GM21825 (cell line): ENCODE measurements around the gene HMSD.
"Not testable (repeated sequence)": the region's sequence is repeated elsewhere in the genome, so short reads cannot be mapped to it uniquely, and the experiment has no call there.

Source experiments
- ATAC-seq: cut with Tn5 transposase; IDR thresholded peaks from one replicate; pipeline ENCODE4 v1.9.1; 2021; ENCODE audit warnings: mild to moderate bottlenecking, moderate library complexity; ENCODE audit not compliant: unreplicated experiment

Gene HMSD

GRCh38 chr18:63949068-63949737 lies at the start of gene HMSD:
HMSD (plus strand) TSS chr18:63949301; CDS start chr18:63953456, 4,155 bp downstream.
- peak; percentile 96 for ATAC-seq

GRCh38 chr18:63903851-63904570 lies 45.1 kb upstream of the HMSD start:
- no peak for ATAC-seq

DNA sequence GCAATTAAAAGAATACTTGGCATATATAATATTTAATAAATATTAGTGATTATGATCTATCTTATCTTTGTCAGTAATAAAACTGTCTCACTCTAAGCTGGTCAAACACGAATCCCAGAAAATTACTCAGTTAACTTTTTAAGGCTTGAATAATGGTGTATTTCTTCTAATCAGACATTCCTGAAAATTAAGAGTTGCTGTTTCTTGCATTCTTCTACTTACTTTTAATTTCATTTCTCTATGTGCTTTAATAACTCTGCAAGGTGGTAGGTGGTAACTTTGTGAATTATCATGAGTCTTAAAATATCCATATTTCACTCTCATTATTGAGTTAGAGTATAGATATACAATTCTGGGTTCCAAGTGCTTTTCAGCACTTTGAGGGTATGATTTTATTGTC lies 44.4 kb upstream of the HMSD start:
- ATAC-seq: no peak

GRCh38 chr18:63905361-63905760 lies 43.7 kb upstream of the HMSD start:
- ATAC-seq: no peak

DNA sequence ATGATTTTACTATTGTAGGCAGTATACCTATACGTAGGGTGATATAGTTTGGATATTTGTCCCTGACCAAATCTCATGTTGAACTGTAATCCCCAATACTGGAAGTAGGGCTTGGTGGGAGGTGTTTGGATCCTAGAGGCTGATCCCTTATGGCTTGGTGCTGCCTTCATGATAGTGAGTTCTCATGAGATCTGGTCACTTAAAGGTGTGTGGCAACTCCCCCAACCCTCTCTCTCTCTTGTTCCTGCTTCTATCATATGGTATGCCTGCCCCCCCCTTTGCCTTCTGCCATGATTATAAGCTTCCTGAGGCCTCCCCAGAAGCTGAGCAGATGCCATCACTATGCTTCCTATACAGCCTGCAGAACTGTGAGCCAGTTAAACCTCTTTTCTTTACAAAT lies 43.0 kb upstream of the HMSD start:
- no peak for ATAC-seq

GRCh38 chr18:63907664-63908063 lies 41.4 kb upstream of the HMSD start, which contains the start of gene SERPINB10:
SERPINB10 (plus strand) TSS chr18:63907958; CDS start chr18:63915511, 7,553 bp downstream.
- ATAC-seq: peak; percentile 56

GRCh38 chr18:63908858-63909257 lies 40.2 kb upstream of the HMSD start:
- ATAC-seq: no peak

DNA sequence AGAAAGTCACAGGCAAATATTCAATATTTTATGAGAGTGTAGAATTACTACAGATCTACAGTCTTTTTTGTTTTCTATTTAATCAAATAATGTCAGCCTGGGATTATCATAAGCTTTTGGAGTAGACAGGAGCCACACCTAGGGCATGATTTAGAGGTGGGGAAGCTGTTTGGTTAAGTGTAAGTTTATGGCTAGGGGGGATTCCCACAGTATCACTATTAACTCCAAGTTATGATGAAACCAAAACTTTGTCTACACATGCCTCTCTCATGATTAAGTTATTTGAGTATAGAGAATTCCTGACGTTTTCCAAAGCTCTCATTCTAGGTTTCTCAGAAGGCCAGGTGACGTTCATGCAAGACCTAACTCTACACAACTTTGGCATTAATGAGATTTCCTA lies 39.2 kb upstream of the HMSD start:
- peak; percentile 66 for ATAC-seq

DNA sequence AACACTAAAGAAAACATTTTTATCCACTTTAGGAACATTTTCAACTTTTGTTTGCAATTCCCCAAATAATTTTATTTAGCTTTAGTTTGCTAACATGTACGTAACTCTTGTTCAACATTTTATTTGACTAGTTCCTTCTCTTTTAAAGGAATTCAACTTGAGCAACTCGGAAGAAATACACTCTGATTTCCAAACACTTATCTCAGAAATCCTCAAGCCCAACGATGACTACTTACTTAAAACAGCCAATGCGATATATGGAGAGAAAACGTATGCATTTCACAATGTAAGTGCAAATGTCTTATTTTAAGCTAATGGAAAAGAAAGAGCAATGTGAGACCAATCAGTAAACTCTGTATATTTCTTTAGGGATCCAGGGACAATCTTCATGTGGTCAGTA lies 31.3 kb upstream of the HMSD start:
- ATAC-seq: no peak

- no peak for ATAC-seq
Observed at GRCh38 chr18:63922049-63922448, 27.1 kb upstream of the HMSD start.

- ATAC-seq: no peak
Observed at GRCh38 chr18:63924551-63924950, 24.6 kb upstream of the HMSD start.

GRCh38 chr18:63928331-63928730 lies 20.8 kb upstream of the HMSD start:
- no peak for ATAC-seq

- not testable (repeated sequence) for ATAC-seq
Observed at GRCh38 chr18:63929369-63929768, 19.7 kb upstream of the HMSD start.

- ATAC-seq: no peak
Observed at GRCh38 chr18:63930773-63931354, 18.2 kb upstream of the HMSD start.

- peak; percentile 98 for ATAC-seq
Observed at GRCh38 chr18:63936156-63936931, 12.8 kb upstream of the HMSD start.

GRCh38 chr18:63936932-63937393 lies 12.1 kb upstream of the HMSD start:
- ATAC-seq: peak; percentile 30

DNA sequence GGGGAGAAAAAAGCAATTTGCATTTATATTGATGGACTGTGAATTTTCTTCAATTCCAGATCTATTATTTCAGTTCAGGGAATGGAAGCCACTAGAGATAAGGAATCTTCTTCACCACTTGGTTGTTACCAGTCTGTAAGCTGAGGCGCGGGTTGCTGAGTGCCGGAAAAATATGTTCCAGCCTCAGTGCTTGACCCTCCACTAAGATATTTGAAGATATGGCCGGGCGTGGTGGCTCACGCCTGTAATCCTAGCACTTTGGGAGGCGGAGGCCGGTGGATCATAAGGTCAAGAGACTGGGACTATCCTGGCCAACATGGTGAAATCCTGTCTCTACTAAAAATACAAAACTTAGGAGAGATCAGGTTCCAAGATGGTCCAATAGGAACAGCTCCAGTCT lies 9.1 kb upstream of the HMSD start:
- no peak for ATAC-seq

GRCh38 chr18:63940543-63941050 lies 8.5 kb upstream of the HMSD start:
- ATAC-seq: not testable (repeated sequence)

DNA sequence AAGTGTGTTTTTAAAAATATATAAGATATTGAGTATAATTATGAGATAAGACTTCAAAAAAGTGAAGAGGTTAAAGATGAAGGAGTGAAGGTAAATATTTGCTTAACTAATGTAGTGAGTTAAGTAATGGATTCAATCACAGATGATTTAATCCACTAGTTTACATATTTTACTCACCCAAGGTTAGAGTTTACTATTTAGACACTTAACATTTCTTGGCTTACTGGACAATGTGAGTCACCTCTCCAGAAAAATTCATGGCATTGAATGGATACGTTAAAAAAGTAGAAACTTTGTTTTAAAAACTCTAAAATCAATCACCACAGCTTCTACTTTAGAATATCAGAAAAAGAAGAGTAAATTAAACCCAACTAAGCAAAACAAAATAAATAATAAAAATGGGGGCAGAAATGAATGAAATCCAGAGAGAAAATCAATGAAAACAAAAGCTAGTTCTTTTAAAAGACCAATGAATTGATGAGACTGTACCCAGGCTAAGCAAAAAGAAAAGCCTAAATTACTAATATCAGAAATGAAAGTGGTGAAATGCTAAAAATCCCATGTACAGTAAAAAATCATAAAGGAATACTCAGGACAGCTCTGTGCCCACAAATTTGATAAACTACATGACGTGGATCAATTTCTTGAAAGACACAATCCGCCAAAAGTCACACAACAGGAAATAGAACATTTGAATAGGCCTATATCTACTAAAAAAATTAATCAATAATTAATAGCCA lies 1.9 kb upstream of the HMSD start:
- ATAC-seq: no peak

- ATAC-seq: peak; percentile 39
Observed at GRCh38 chr18:63951302-63951705, 2.2 kb downstream of the HMSD start.
